Adrenal gland (tissue), 9 donors: Measurements from ENCODE around the gene SORL1-AS1.

Source experiments
- DNase-seq, 7 donors: peaks; one replicate each; pipeline ENCODE4 v3.0.0-alpha.2; 2019 to 2020
- H3K27ac ChIP-seq, 5 donors: fragments of 200-600 bp; sonication (generic) in 4 of 5; 1 replicate in 3 of 5; 2 replicates in 2 of 5; pipeline versions ENCODE4 v1.5.1 to v1.8.0; 2016 to 2020; ENCODE audit warnings: mild to moderate bottlenecking in 1 of 5
- H3K27me3 ChIP-seq: fragments of 200-600 bp; 2 replicates; pipeline ENCODE4 v1.8.0; 2021
- H3K36me3 ChIP-seq, 2 donors: fragments of 200-600 bp; replicated peaks in 1 of 2; 1 replicate in 1 of 2; 2 replicates in 1 of 2; pipeline versions ENCODE4 v1.5.1 to v1.8.0; 2018 to 2022
- H3K4me1 ChIP-seq, 2 donors: fragments of 200-600 bp; replicated peaks in 1 of 2; 1 replicate in 1 of 2; 2 replicates in 1 of 2; pipeline versions ENCODE4 v1.5.1 to v1.8.0; 2018 to 2021
- H3K4me3 ChIP-seq, 4 donors: fragments of 200-600 bp; sonication (generic) in 3 of 4; one replicate each; pipeline ENCODE4 v1.5.1; 2016 to 2018
- H3K9me3 ChIP-seq, 3 donors: fragments of 200-600 bp; sonication (generic) in 1 of 3; replicated peaks in 1 of 3; 1 replicate in 2 of 3; 2 replicates in 1 of 3; pipeline versions ENCODE4 v1.5.1 to v1.8.0; 2016 to 2021
- POLR2A ChIP-seq, 2 donors: fragments of 450-650 bp; IDR thresholded peaks; one replicate each; pipeline ENCODE4 v1.6.1; 2017; ENCODE audit warnings: antibody characterized with exemption in 2 of 2, mild to moderate bottlenecking in 2 of 2, moderate library complexity in 1 of 2
- WGBS, 4 donors: extraction: QIAGEN DNeasy Blood & Tissue Kit in 2 of 4; methylation state at CpG; one replicate each; pipeline versions ENCODE4 v1.1.5 to v1.1.7; 2013 to 2017; 5-methylcytosine and 5-hydroxymethylcytosine counted together
- intact Hi-C, 2 donors: fragments of 100-400 bp; cut with DNase I; formaldehyde crosslinking; loops; one replicate each; pipeline versions ENCODE4 v1.14.1 to v1.15.0; 2022 to 2023
- TF ChIP-seq, protein P1 (sequence below), 6 experiments: fragments of 450-650 bp in 4 of 6; fragments of 200-600 bp in 2 of 6; sonication (generic) in 1 of 6; IDR thresholded peaks; 1 replicate in 5 of 6; 2 replicates in 1 of 6; pipeline versions ENCODE4 v1.5.1 to v1.8.0; 2016 to 2021; ENCODE audit warnings: antibody characterized with exemption in 6 of 6, mild to moderate bottlenecking in 2 of 6, moderate library complexity in 1 of 6
- donor health status: healthy with polysubstance abuse.
- donor health status: Bipolar disorder and iron deficiency.
- donor health status: DM: yes; HTN: yes; CAD: no.
- donor health status: DM: no; HTN: no; CAD: no.
- donor health status: DM: no; HTN: no; CAD: no.

SORL1-AS1 gene

DNA sequence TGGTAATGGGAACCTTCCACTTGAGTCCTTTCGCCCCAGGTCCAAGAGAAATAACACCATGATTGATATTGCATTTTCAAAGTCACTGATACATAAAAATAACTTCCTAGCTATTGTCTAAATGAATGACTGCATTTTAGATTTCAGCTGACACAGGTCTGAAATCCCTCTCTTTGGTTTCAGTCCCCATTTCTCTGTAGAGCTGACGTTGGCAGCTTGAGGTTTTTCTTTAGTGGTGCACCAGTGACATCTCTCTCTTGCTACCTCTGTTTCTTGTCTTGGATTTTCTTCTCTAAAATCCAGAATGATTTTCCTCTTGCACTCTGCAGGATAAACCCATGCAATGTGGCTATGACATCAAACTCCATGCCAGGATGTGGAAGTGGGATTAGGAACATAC is 32.4 kb downstream of the SORL1-AS1 start:
- Histone ChIP-seq H3K9me3 (no peaks in the 10 kb centered on the region), H3K27me3 (no peaks in the 10 kb centered on the region), H3K27ac (no peak overlapping the region), H3K36me3 (no peaks in the 10 kb centered on the region), H3K4me1 (peaks cover 6 to 13% of the 10 kb centered on the region in 2 donors), H3K4me3 (no peak overlapping the region)
- TF ChIP-seq POLR2A (IDR thresholded peaks at IDR 0.05), result no peak
- TF ChIP-seq, protein P1, sequence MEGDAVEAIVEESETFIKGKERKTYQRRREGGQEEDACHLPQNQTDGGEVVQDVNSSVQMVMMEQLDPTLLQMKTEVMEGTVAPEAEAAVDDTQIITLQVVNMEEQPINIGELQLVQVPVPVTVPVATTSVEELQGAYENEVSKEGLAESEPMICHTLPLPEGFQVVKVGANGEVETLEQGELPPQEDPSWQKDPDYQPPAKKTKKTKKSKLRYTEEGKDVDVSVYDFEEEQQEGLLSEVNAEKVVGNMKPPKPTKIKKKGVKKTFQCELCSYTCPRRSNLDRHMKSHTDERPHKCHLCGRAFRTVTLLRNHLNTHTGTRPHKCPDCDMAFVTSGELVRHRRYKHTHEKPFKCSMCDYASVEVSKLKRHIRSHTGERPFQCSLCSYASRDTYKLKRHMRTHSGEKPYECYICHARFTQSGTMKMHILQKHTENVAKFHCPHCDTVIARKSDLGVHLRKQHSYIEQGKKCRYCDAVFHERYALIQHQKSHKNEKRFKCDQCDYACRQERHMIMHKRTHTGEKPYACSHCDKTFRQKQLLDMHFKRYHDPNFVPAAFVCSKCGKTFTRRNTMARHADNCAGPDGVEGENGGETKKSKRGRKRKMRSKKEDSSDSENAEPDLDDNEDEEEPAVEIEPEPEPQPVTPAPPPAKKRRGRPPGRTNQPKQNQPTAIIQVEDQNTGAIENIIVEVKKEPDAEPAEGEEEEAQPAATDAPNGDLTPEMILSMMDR (IDR thresholded peaks at IDR 0.05), result no peak
- intact Hi-C loops, result no loop called here
- 68 to 88% (median 79%) methylated on average over 2 of the region's 2 CpGs for WGBS, 4 donors
- no peak for DNase-seq

DNA sequence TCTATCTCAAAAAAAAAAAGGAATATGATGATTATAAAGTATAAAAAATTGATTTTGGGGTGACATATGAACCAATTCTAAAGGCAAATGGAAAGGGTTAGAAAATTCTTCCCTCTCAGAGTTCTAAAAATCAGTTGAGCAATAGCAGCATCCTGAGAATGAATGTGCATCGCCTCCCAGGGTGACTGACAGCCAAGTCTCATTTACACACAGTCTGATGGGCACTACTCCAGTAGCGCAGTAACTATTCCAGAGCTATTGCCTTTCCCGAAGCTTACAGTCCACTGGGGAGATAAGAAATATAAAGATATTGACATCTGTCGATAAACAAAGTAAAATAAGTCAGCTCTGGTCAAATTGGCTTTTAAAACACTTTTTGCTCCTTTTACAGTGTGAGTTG is 32.9 kb downstream of the SORL1-AS1 start:
- H3K36me3 ChIP-seq, result no peaks in the 10 kb centered on the region
- TF ChIP-seq, protein P1 (IDR thresholded peaks at IDR 0.05), result no peak
- TF ChIP-seq POLR2A (IDR thresholded peaks at IDR 0.05), result no peak
- H3K27ac ChIP-seq, result no peak overlapping the region
- no peaks in the 10 kb centered on the region for H3K27me3 ChIP-seq
- H3K4me1 ChIP-seq, result peaks cover 6 to 13% of the 10 kb centered on the region in 2 donors
- no peak overlapping the region for H3K4me3 ChIP-seq
- 68 to 87% (median 76%) methylated on average over 4 of the region's 4 CpGs for WGBS, 4 donors
- intact Hi-C loops, result no loop called here
- H3K9me3 ChIP-seq, result no peaks in the 10 kb centered on the region
- DNase-seq, result no peak

GRCh38 chr11:121418625-121419114 is 34.1 kb downstream of the SORL1-AS1 start:
- peak overlapping the region in 1 of 5 donors; percentile 63 for H3K27ac ChIP-seq

DNA sequence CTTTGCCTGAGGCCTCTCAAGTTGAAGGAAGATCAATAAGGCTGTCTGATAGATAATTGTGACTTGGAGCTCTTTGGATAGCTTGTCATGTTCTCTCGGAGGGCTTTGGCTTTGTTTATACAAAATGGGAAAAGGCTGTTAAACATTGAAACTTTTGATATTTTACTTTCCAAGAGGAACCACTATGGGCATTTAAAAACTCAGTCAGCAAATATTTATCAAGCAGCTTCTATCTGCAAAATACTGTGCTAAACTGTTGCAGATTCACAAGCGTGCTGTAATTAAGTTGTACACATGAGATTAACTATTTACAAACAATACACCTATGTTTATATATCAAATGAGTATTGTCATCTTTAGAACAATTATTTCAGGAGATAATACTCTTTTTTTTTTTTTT is 35.2 kb downstream of the SORL1-AS1 start:
- 53 to 70% (median 68%) methylated on average over 2 of the region's 2 CpGs for WGBS, 4 donors
- Histone ChIP-seq H3K36me3 (no peaks in the 10 kb centered on the region), H3K27ac (peak overlapping the region in 3 of 5 donors; percentile 43 to 63 (median 59)), H3K4me1 (peaks cover 6 to 13% of the 10 kb centered on the region in 2 donors), H3K27me3 (no peaks in the 10 kb centered on the region), H3K9me3 (no peaks in the 10 kb centered on the region), H3K4me3 (no peak overlapping the region)
- no peak for TF ChIP-seq POLR2A (IDR thresholded peaks at IDR 0.05)
- TF ChIP-seq, protein P1 (IDR thresholded peaks at IDR 0.05), result no peak
- DNase-seq, result no peak
- intact Hi-C loops, result no loop called here

More at GRCh38 chr11:121418625-121419114, 34.1 kb downstream of the SORL1-AS1 start:
- peak in 6 of 7 donors; percentile 21 to 67 (median 36) for DNase-seq
- 56 to 66% (median 61%) methylated on average over 7 of the region's 7 CpGs for WGBS, 4 donors
- intact Hi-C loops, result no loop called here
- TF ChIP-seq POLR2A (IDR thresholded peaks at IDR 0.05), result no peak
- TF ChIP-seq, protein P1 (IDR thresholded peaks at IDR 0.05), result no peak
- H3K4me3 ChIP-seq, result no peak overlapping the region
- no peaks in the 10 kb centered on the region for H3K36me3 ChIP-seq
- H3K4me1 ChIP-seq, result peaks cover 6 to 13% of the 10 kb centered on the region in 2 donors
- H3K9me3 ChIP-seq, result no peaks in the 10 kb centered on the region
- H3K27me3 ChIP-seq, result no peaks in the 10 kb centered on the region
